ENCODE measurements around the gene MAX.
"Not testable (repeated sequence)": the region's sequence is repeated elsewhere in the genome, so short reads cannot be mapped to it uniquely, and the experiment has no call there.

The MAX gene

GRCh38 chr14:65095633-65096205 is 6.6 kb downstream of the MAX start:
- TF ChIP-seq, protein P1, sequence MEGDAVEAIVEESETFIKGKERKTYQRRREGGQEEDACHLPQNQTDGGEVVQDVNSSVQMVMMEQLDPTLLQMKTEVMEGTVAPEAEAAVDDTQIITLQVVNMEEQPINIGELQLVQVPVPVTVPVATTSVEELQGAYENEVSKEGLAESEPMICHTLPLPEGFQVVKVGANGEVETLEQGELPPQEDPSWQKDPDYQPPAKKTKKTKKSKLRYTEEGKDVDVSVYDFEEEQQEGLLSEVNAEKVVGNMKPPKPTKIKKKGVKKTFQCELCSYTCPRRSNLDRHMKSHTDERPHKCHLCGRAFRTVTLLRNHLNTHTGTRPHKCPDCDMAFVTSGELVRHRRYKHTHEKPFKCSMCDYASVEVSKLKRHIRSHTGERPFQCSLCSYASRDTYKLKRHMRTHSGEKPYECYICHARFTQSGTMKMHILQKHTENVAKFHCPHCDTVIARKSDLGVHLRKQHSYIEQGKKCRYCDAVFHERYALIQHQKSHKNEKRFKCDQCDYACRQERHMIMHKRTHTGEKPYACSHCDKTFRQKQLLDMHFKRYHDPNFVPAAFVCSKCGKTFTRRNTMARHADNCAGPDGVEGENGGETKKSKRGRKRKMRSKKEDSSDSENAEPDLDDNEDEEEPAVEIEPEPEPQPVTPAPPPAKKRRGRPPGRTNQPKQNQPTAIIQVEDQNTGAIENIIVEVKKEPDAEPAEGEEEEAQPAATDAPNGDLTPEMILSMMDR (IDR thresholded peaks at IDR 0.05; ENCODE audit: low read depth, low read length): no peak
- no peak overlapping the region for H3K4me3 ChIP-seq (ENCODE audit: low read depth, low read length)

DNA sequence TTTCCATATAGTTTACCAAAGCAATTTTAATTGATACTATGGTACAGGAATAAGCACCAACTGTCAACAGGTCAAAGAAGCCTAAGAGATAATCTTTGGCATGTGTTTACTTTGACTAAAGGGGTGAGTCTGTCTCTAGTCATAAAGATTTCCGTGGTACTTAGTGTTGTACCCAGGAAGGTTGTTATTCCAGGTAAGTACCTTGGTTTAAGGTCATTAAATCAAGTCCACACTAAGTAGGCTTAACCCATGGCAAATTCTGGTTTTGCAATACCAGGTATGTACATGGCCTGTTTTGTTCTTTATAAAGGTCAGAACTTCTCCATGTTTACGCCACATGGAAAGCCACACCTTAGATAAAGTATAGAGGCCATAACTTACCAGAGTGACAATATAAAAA is 10.0 kb downstream of the MAX start:
- no peak overlapping the region for H3K4me3 ChIP-seq (ENCODE audit: low read depth, low read length)
- TF ChIP-seq, protein P1 (IDR thresholded peaks at IDR 0.05; ENCODE audit: low read depth, low read length): no peak

GRCh38 chr14:65087835-65088234 is 14.5 kb downstream of the MAX start:
- not testable (repeated sequence) for H3K4me3 ChIP-seq (ENCODE audit: low read depth, low read length)

GRCh38 chr14:65086686-65087085 is 15.6 kb downstream of the MAX start:
- H3K4me3 ChIP-seq (ENCODE audit: low read depth, low read length): not testable (repeated sequence)

GRCh38 chr14:65084554-65085505 is 17.5 kb downstream of the MAX start:
- no peak overlapping the region for H3K4me3 ChIP-seq (ENCODE audit: low read depth, low read length)
- TF ChIP-seq, protein P1 (IDR thresholded peaks at IDR 0.05; ENCODE audit: low read depth, low read length): no peak

GRCh38 chr14:65082930-65083329 is 19.4 kb downstream of the MAX start:
- TF ChIP-seq, protein P1 (IDR thresholded peaks at IDR 0.05; ENCODE audit: low read depth, low read length): no peak
- H3K4me3 ChIP-seq (ENCODE audit: low read depth, low read length): no peak overlapping the region

DNA sequence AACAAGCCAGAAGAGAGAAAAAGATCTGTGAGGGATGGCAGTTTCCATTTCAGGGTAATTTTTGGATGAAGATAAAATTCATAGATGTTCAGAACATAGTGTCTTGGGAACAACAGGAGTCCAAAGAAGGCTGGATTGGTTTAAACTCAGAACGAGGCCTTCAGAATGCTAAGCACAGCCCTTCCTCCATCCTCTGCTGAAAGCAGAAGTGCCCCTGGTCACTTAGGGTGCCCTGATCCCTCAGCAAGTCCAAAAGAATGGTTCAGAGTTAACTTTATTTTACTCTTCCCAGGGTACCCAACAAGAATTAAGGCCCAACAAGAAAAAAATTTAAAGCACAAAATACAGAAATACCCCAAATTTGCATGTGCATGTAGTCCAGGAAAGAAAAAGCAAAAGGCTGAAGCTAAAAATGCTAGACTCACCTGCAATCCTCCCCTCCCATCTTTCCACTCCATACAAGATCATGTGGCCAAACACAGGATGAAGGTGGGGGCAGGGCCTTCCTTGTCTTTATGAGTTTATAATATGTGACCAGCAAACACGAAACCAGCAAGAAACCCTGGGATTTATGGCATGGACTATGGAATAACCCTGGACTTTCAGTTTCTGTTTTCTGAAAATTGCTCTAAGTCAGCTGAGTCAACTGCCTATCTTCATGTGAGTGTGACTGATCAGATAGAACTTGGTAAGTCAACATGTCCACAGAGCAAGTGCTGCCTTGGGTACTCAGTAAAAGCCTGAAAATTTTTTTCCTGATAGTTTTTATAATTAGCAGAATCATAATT is 21.2 kb downstream of the MAX start:
- H3K4me3 ChIP-seq (ENCODE audit: low read depth, low read length): no peak overlapping the region

More for the DNA sequence above, 21.2 kb downstream of the MAX start:
- TF ChIP-seq, protein P1 (IDR thresholded peaks at IDR 0.05; ENCODE audit: low read depth, low read length): no peak

Measured in WI38 (cell line).